K562 (cell line): Measurements from ENCODE around the gene LYRM1. TPM values are rescaled to one million over a fixed set of nuclear protein-coding genes. Genes with fewer than 3 reads are reported as not detected.

Experiments
- ARNT ChIP-seq, 2 experiments: fragments of 450-650 bp; IDR thresholded peaks; 2 replicates each; pipeline ENCODE4 v1.6.1; 2016; ENCODE audit warnings: mild to moderate bottlenecking in 1 of 2
- ATF3 ChIP-seq, 2 experiments: fragments of 450-650 bp in 1 of 2; sonication (generic) in 1 of 2; formaldehyde crosslinking in 1 of 2; IDR thresholded peaks in 1 of 2; conservative IDR thresholded peaks in 1 of 2; 2 replicates each; pipeline versions ENCODE4 v1.6.1 to v1.8.1; 2016 to 2023; ENCODE audit warnings: mild to moderate bottlenecking in 2 of 2, moderate library complexity in 2 of 2, inconsistent platforms in 1 of 2, missing genetic modification reagents in 1 of 2
- C11orf30 ChIP-seq: fragments of 450-650 bp; IDR thresholded peaks from 2 replicates; pipeline ENCODE4 v1.6.1; 2016; ENCODE audit warnings: low read depth, mild to moderate bottlenecking
- CAMTA2 ChIP-seq: fragments of 250-450 bp; sonication (Bioruptor Pico); conservative IDR thresholded peaks from 2 replicates; pipeline ENCODE4 v1.5.1; 2022
- MAFG ChIP-seq: fragments of 450-650 bp; conservative IDR thresholded peaks from 2 replicates; pipeline ENCODE4 v1.6.1; 2016; ENCODE audit warnings: missing genetic modification characterization, missing compliant biosample characterization
- MNT ChIP-seq, 2 experiments: fragments of 450-650 bp; conservative IDR thresholded peaks; 2 replicates each; pipeline ENCODE4 v1.6.1; 2017; ENCODE audit warnings: mild to moderate bottlenecking in 2 of 2, moderate library complexity in 2 of 2
- NRF1 ChIP-seq, 2 experiments: fragments of 450-650 bp; IDR thresholded peaks in 1 of 2; conservative IDR thresholded peaks in 1 of 2; 2 replicates each; pipeline ENCODE4 v1.6.1; 2014; ENCODE audit warnings: mild to moderate bottlenecking in 2 of 2
- PKNOX1 ChIP-seq: fragments of 450-650 bp; IDR thresholded peaks from 2 replicates; pipeline ENCODE4 v1.6.1; 2016
- POLR3A ChIP-seq: IDR thresholded peaks from 2 replicates; pipeline ENCODE4 v1.6.1; 2011; ENCODE audit warnings: borderline replicate concordance, mild to moderate bottlenecking, moderate library complexity; ENCODE audit not compliant: insufficient read length, insufficient read depth; ENCODE audit errors: extremely low read depth
- PPARD ChIP-seq: fragments of 250-450 bp; sonication (Bioruptor Pico); IDR thresholded peaks from 2 replicates; pipeline ENCODE4 v1.8.0; 2022; ENCODE audit warnings: inconsistent platforms, mild to moderate bottlenecking, moderate library complexity
- PTBP1 ChIP-seq: fragments of 200-400 bp; formaldehyde crosslinking; IDR thresholded peaks from 2 replicates; pipeline ENCODE4 v1.6.1; 2017; ENCODE audit warnings: low read depth, low read length
- TFE3 ChIP-seq: fragments of 450-650 bp; formaldehyde crosslinking; IDR thresholded peaks from 2 replicates; pipeline ENCODE4 v1.4.0; 2020; ENCODE audit warnings: mild to moderate bottlenecking, mixed read lengths
- TSC22D4 ChIP-seq: fragments of 450-650 bp; IDR thresholded peaks from 2 replicates; pipeline ENCODE4 v1.6.1; 2016; ENCODE audit warnings: missing genetic modification characterization, missing biosample characterization, control low read depth
- ZNF253 ChIP-seq: fragments of 250-450 bp; sonication (Bioruptor Pico); conservative IDR thresholded peaks from 2 replicates; pipeline ENCODE4 v1.6.1; 2021; ENCODE audit warnings: mild to moderate bottlenecking
- ZNF764 ChIP-seq: fragments of 250-450 bp; sonication (Bioruptor Pico); IDR thresholded peaks from 2 replicates; pipeline ENCODE4 v1.4.0; 2020; ENCODE audit warnings: low read depth, mild to moderate bottlenecking, moderate library complexity
- polyA plus RNA-seq, 8 experiments: library from polyadenylated mRNA; depleted of rRNA in 4 of 8; stranded (reverse) in 5 of 8; unstranded in 3 of 8; fragments of >200 nt; fragmentation: Nextera tagmentation in 2 of 8; fragmentation: Illumina TruSeq in 1 of 8; extraction: Ambion mirVana in 2 of 8; extraction: Trizol in 1 of 8; gene quantifications; 2 replicates each; pipeline versions ENCODE4 v1.2.1 to v1.2.3, GENCODE V29; 2011 to 2014; ENCODE audit warnings: inconsistent platforms in 1 of 8, missing spikeins in 1 of 8
- total RNA-seq, 7 experiments: library from RNA; depleted of rRNA in 6 of 7; stranded (reverse); fragments of >200 nt in 6 of 7; fragmentation: Illumina TruSeq in 2 of 7; extraction: Trizol in 2 of 7; gene quantifications; 2 replicates each; pipeline versions ENCODE4 v1.2.1 to v1.2.3, GENCODE V29; 2011 to 2021; ENCODE audit warnings: low replicate concordance in 1 of 7
- TF ChIP-seq, protein P1 (sequence below): sonication (generic); formaldehyde crosslinking; IDR thresholded peaks from 2 replicates; pipeline ENCODE4 v1.8.1; 2023; ENCODE audit warnings: mild to moderate bottlenecking, missing genetic modification reagents
- TF ChIP-seq, protein P2 (sequence below): fragments of 200-800 bp; sonication (Bioruptor generic); IDR thresholded peaks from 2 replicates; pipeline ENCODE4 v1.6.1; 2017; ENCODE audit warnings: missing genetic modification characterization, missing compliant biosample characterization

The LYRM1 gene
- total and polyA plus RNA-seq, 9 of the 15 experiments (the other 6 are each of a cell fraction or from before 2014, with no cell fraction given) = 17.5 to 44.1 (median 32.7) TPM

GRCh38 chr16:20918486-20919239, 18.1 kb downstream of the LYRM1 start (continued):
- no peak; the same call in 1 of the 2 replicates for TF ChIP-seq PKNOX1
- peak; percentile 99 for TF ChIP-seq ATF3 (IDR thresholded peaks at IDR 0.05)
- TF ChIP-seq ATF3 (CRISPR knock-in tag; conservative IDR thresholded peaks at IDR 0.05) = no peak; the same call in 1 of the 2 replicates
- peak; percentile 48 to 55; a peak in 3 of 4 replicates for TF ChIP-seq NRF1 (conservative IDR thresholded peaks at IDR 0.05 in 1 of 2, IDR thresholded peaks at IDR 0.05 in 1 of 2)
- TF ChIP-seq POLR3A = no peak
- TF ChIP-seq PPARD (CRISPR knock-in tag) = no peak
- TF ChIP-seq PTBP1 = no peak
- TF ChIP-seq TFE3 (CRISPR knock-in tag) = no peak
- TF ChIP-seq, protein P1, sequence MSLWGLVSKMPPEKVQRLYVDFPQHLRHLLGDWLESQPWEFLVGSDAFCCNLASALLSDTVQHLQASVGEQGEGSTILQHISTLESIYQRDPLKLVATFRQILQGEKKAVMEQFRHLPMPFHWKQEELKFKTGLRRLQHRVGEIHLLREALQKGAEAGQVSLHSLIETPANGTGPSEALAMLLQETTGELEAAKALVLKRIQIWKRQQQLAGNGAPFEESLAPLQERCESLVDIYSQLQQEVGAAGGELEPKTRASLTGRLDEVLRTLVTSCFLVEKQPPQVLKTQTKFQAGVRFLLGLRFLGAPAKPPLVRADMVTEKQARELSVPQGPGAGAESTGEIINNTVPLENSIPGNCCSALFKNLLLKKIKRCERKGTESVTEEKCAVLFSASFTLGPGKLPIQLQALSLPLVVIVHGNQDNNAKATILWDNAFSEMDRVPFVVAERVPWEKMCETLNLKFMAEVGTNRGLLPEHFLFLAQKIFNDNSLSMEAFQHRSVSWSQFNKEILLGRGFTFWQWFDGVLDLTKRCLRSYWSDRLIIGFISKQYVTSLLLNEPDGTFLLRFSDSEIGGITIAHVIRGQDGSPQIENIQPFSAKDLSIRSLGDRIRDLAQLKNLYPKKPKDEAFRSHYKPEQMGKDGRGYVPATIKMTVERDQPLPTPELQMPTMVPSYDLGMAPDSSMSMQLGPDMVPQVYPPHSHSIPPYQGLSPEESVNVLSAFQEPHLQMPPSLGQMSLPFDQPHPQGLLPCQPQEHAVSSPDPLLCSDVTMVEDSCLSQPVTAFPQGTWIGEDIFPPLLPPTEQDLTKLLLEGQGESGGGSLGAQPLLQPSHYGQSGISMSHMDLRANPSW (CRISPR knock-in tag) = no peak
- TF ChIP-seq MNT (conservative IDR thresholded peaks at IDR 0.05) = peak; percentile 68 to 87
- 0 out of 2 replicates have a peak, but pooled peaks have one; percentile 18 for TF ChIP-seq C11orf30
- no peak for TF ChIP-seq CAMTA2 (CRISPR knock-in tag)
- no peak for TF ChIP-seq ZNF764 (CRISPR knock-in tag)
- peak in 1 of 2 experiments; percentile 71; a peak in 1 of 4 replicates for TF ChIP-seq ARNT (IDR thresholded peaks at IDR 0.05)
- TF ChIP-seq, protein P2, sequence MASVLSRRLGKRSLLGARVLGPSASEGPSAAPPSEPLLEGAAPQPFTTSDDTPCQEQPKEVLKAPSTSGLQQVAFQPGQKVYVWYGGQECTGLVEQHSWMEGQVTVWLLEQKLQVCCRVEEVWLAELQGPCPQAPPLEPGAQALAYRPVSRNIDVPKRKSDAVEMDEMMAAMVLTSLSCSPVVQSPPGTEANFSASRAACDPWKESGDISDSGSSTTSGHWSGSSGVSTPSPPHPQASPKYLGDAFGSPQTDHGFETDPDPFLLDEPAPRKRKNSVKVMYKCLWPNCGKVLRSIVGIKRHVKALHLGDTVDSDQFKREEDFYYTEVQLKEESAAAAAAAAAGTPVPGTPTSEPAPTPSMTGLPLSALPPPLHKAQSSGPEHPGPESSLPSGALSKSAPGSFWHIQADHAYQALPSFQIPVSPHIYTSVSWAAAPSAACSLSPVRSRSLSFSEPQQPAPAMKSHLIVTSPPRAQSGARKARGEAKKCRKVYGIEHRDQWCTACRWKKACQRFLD (CRISPR knock-in tag) = 0 out of 2 replicates have a peak, but pooled peaks have one; percentile 60
- TF ChIP-seq MAFG (tag) = no peak; the same call in 1 of the 2 replicates
- no peak for TF ChIP-seq ZNF253 (CRISPR knock-in tag)
- no peak for TF ChIP-seq TSC22D4 (tag)
